ENCODE results near the gene ADCY1. TPM values are rescaled to one million over a fixed set of nuclear protein-coding genes. Genes with fewer than 3 reads are reported as not detected.

The ADCY1 gene
- total RNA-seq, 1 experiment from 2014 or later, result 3.1 TPM

DNA sequence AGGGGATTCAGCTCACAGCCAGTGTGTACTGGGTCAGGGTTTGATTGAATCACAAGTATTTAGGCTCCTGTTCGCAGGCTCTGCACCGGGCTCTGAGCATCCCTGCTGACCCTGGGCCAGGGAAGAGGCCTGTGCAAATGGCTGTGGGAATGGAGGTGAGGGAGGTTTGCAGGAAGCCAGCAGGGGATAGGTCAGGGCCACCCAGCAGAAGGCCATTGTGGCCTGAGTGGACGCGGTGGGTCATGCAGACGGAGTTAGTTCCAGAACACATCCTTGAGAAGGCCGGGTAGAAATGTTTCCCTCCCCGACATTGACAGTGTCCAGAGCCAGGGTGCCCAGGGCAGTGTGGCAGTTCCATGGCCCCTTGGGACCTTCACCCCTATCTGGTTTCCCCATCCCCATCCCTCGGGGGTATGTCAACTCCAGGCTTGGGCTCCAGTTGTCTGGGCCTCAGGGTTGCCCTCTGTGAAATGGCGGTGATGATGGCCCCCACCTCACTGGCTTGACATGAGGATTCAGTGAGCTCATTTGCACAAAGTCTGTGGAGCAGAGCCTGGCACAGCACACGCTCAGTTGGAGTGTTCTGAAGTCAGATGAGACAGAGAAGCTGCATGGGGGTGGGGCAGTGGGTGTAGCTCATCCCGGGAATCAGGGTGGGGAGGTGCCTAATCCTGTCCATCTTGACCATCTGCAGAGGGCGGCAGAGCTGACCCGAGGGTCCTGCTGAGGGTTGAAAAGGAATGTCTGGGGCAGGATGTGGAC is 107.6 kb downstream of the ADCY1 start:
- Histone ChIP-seq H3K27me3 (ENCODE audit: low read length) (no peaks in the 10 kb centered on the region), H3K36me3 (ENCODE audit: low read depth, low read length) (no peaks in the 10 kb centered on the region), H4K20me1 (ENCODE audit: low read length) (no peaks in the 10 kb centered on the region), H3K79me2 (ENCODE audit: low read length) (no peaks in the 10 kb centered on the region), H3K4me2 (ENCODE audit: low read length) (no peak overlapping the region), H3K27ac (ENCODE audit: low read length) (no peak overlapping the region), H3K4me3 (ENCODE audit: low read length) (no peak overlapping the region), H3K9me2 (replicated peaks; ENCODE audit: low read length) (no peaks in the 10 kb centered on the region), H3K9ac (ENCODE audit: low read length) (no peak overlapping the region), H3K4me1 (ENCODE audit: insufficient read depth, low read length) (no peaks in the 10 kb centered on the region), H3K9me3 (ENCODE audit: low read length) (no peaks in the 10 kb centered on the region), H2AFZ (ENCODE audit: low read length) (no peak overlapping the region), H3F3A (ENCODE audit: low read length, unreplicated experiment) (no peaks in the 10 kb centered on the region)
- TF ChIP-seq, protein P1, sequence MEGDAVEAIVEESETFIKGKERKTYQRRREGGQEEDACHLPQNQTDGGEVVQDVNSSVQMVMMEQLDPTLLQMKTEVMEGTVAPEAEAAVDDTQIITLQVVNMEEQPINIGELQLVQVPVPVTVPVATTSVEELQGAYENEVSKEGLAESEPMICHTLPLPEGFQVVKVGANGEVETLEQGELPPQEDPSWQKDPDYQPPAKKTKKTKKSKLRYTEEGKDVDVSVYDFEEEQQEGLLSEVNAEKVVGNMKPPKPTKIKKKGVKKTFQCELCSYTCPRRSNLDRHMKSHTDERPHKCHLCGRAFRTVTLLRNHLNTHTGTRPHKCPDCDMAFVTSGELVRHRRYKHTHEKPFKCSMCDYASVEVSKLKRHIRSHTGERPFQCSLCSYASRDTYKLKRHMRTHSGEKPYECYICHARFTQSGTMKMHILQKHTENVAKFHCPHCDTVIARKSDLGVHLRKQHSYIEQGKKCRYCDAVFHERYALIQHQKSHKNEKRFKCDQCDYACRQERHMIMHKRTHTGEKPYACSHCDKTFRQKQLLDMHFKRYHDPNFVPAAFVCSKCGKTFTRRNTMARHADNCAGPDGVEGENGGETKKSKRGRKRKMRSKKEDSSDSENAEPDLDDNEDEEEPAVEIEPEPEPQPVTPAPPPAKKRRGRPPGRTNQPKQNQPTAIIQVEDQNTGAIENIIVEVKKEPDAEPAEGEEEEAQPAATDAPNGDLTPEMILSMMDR (conservative IDR thresholded peaks at IDR 0.05; ENCODE audit: low read depth, low read length), result no peak
- TF ChIP-seq EZH2phosphoT487 (IDR thresholded peaks at IDR 0.05; ENCODE audit: borderline replicate concordance, low read length), result no peak
- TF ChIP-seq EZH2 (IDR thresholded peaks at IDR 0.05; ENCODE audit: low read length, unreplicated experiment), result no peak
- ATAC-seq, result no peak
- CTCF ChIA-PET, result no interaction called here
- DNase-seq, result no peak
- BruUV-seq (replicated peaks), result no TSS peak
- POLR2A ChIA-PET (ENCODE audit: unreplicated experiment), result no interaction called here
- intact Hi-C loops (cut with micrococcal nuclease), result no loop called here

DNA sequence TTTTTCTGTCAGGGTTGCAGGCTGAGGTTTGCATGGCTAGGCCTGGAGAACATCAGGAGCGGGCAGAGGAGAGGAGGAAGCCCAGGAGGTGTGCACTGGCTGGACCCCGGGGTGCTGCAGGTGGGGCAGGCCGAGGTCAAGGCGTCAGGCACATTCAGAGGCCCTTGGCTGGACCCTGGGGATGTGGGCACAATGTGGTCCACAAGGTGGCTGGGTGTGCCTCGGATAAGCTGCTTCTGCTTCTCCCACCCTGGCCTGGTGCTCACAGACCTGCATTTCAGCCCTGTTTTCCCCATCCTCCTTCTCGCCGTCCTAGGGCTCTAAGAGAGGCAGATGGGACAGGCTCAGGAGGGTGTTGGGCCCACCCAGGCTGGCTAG is 108.2 kb downstream of the ADCY1 start:
- no peak for DNase-seq
- Histone ChIP-seq H3K27ac (ENCODE audit: low read length) (no peak overlapping the region), H2AFZ (ENCODE audit: low read length) (no peak overlapping the region), H3K79me2 (ENCODE audit: low read length) (no peaks in the 10 kb centered on the region), H3K9me3 (ENCODE audit: low read length) (no peaks in the 10 kb centered on the region), H3K4me3 (ENCODE audit: low read length) (no peak overlapping the region), H3F3A (ENCODE audit: low read length, unreplicated experiment) (no peaks in the 10 kb centered on the region), H3K4me1 (ENCODE audit: insufficient read depth, low read length) (no peaks in the 10 kb centered on the region), H3K9ac (ENCODE audit: low read length) (no peak overlapping the region), H4K20me1 (ENCODE audit: low read length) (no peaks in the 10 kb centered on the region), H3K36me3 (ENCODE audit: low read depth, low read length) (no peaks in the 10 kb centered on the region), H3K27me3 (ENCODE audit: low read length) (no peaks in the 10 kb centered on the region), H3K4me2 (ENCODE audit: low read length) (no peak overlapping the region), H3K9me2 (replicated peaks; ENCODE audit: low read length) (no peaks in the 10 kb centered on the region)
- CTCF ChIA-PET, result no interaction called here
- POLR2A ChIA-PET (ENCODE audit: unreplicated experiment), result no interaction called here
- intact Hi-C loops (cut with micrococcal nuclease), result no loop called here
- no TSS peak for BruUV-seq (replicated peaks)
- no peak for TF ChIP-seq EZH2 (IDR thresholded peaks at IDR 0.05; ENCODE audit: low read length, unreplicated experiment)
- TF ChIP-seq, protein P1 (conservative IDR thresholded peaks at IDR 0.05; ENCODE audit: low read depth, low read length), result no peak
- no peak for TF ChIP-seq EZH2phosphoT487 (IDR thresholded peaks at IDR 0.05; ENCODE audit: borderline replicate concordance, low read length)
- ATAC-seq, result no peak

DNA sequence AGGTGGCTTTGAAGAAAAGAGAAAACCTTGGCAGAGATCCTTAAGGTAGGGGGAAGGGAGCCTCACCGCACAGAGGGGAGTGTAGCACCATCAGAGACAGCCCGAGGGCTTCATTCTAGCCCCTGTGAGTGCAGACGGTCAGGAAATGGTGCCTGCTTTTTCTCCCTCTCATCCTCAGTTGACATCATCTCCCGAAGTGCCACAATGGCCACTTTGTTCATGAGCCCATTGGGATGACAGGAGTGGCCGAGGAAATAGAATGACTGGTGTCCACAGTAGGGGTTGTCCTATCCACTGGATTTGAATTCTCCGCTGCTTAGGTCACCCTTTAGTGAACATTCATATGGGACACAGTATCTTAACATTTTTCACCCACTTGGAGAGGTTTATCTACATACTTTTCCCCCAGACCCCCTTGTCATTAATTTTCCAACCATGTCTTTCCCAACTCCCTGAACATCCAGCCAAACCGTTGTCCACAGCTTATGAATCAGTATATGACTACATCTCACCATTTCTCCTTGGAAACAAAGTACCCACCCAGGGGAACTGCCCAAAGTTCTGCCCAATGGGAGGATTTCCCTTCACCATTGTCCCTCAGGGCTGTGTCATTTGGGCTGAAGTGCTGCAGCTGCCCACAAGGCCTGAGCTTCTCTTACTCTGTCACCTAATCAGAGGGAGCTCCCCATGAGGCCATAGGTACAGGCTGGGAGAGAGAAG is 108.8 kb downstream of the ADCY1 start:
- Histone ChIP-seq H3K4me2 (ENCODE audit: low read length) (no peak overlapping the region), H3K9me3 (ENCODE audit: low read length) (no peaks in the 10 kb centered on the region), H3K4me1 (ENCODE audit: insufficient read depth, low read length) (no peaks in the 10 kb centered on the region), H3K36me3 (ENCODE audit: low read depth, low read length) (no peaks in the 10 kb centered on the region), H3K79me2 (ENCODE audit: low read length) (no peaks in the 10 kb centered on the region), H3K9ac (ENCODE audit: low read length) (no peak overlapping the region), H3K27me3 (ENCODE audit: low read length) (no peaks in the 10 kb centered on the region), H3K9me2 (replicated peaks; ENCODE audit: low read length) (no peaks in the 10 kb centered on the region), H3K4me3 (ENCODE audit: low read length) (no peak overlapping the region), H3K27ac (ENCODE audit: low read length) (no peak overlapping the region), H2AFZ (ENCODE audit: low read length) (no peak overlapping the region), H4K20me1 (ENCODE audit: low read length) (no peaks in the 10 kb centered on the region), H3F3A (ENCODE audit: low read length, unreplicated experiment) (no peaks in the 10 kb centered on the region)
- TF ChIP-seq, protein P1 (conservative IDR thresholded peaks at IDR 0.05; ENCODE audit: low read depth, low read length), result no peak
- TF ChIP-seq EZH2phosphoT487 (IDR thresholded peaks at IDR 0.05; ENCODE audit: borderline replicate concordance, low read length), result no peak
- TF ChIP-seq EZH2 (IDR thresholded peaks at IDR 0.05; ENCODE audit: low read length, unreplicated experiment), result no peak
- BruUV-seq (replicated peaks), result no TSS peak
- ATAC-seq, result no peak
- intact Hi-C loops (cut with micrococcal nuclease), result no loop called here
- DNase-seq, result peak; percentile 2
- ChIA-PET CTCF (no interaction called here), POLR2A (ENCODE audit: unreplicated experiment) (no interaction called here)

Data from PC-3 (cell line).